ENCODE data around the gene PTF1A.

Gene PTF1A

GRCh38 chr10:23194966-23195845 is 3.1 kb downstream of the PTF1A start:
- TF ChIP-seq, protein P1, sequence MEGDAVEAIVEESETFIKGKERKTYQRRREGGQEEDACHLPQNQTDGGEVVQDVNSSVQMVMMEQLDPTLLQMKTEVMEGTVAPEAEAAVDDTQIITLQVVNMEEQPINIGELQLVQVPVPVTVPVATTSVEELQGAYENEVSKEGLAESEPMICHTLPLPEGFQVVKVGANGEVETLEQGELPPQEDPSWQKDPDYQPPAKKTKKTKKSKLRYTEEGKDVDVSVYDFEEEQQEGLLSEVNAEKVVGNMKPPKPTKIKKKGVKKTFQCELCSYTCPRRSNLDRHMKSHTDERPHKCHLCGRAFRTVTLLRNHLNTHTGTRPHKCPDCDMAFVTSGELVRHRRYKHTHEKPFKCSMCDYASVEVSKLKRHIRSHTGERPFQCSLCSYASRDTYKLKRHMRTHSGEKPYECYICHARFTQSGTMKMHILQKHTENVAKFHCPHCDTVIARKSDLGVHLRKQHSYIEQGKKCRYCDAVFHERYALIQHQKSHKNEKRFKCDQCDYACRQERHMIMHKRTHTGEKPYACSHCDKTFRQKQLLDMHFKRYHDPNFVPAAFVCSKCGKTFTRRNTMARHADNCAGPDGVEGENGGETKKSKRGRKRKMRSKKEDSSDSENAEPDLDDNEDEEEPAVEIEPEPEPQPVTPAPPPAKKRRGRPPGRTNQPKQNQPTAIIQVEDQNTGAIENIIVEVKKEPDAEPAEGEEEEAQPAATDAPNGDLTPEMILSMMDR (IDR thresholded peaks at IDR 0.05; ENCODE audit: borderline replicate concordance, insufficient read depth, low read depth, low read length), result no peak
- no peak overlapping the region for H3K4me3 ChIP-seq (ENCODE audit: low read depth, low read length)

DNA sequence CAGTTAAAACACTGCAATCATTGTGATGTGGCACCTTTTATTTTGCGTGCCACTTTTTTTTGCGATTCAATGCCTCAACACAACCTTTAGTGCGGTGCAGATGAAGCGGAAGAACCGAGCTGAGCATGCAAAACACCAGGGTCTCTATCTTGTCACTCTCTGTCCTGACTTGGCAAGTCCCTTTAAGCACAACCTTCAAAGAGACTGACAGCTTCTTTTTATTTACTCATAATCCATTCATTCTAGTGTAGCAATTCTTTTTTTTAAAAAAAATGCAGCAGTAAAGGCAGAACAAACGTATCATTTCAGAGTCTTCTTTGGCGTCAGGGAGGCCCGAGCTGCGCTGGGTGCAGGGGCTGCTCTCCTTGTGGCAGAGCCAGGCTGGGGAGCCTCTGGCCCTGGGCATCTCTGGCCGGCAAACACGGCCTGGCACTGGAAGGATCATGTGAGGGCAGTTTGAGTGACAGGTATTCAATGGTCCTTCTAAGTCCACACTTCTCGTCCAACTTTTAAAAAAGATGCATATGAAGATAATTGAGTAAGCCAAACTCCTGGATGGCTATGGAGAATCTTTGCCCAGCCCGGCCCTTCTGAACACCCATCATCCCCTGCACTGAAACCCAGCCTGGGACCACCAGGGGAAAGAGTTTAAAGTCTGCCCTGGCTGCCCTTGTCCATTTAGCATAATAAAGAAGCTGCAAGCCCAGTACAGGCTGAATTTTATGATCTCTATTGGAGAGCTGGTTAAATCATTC is 3.9 kb downstream of the PTF1A start:
- TF ChIP-seq, protein P1 (IDR thresholded peaks at IDR 0.05; ENCODE audit: borderline replicate concordance, insufficient read depth, low read depth, low read length), result no peak

GRCh38 chr10:23196915-23197314 is 4.8 kb downstream of the PTF1A start:
- H3K4me3 ChIP-seq (ENCODE audit: low read depth, low read length), result no peak overlapping the region
- TF ChIP-seq, protein P1 (IDR thresholded peaks at IDR 0.05; ENCODE audit: borderline replicate concordance, insufficient read depth, low read depth, low read length), result no peak

More for the DNA sequence above, 3.9 kb downstream of the PTF1A start:
- H3K4me3 ChIP-seq (ENCODE audit: low read depth, low read length), result no peak overlapping the region

GRCh38 chr10:23197416-23197861 is 5.3 kb downstream of the PTF1A start:
- no peak overlapping the region for H3K4me3 ChIP-seq (ENCODE audit: low read depth, low read length)
- TF ChIP-seq, protein P1 (IDR thresholded peaks at IDR 0.05; ENCODE audit: borderline replicate concordance, insufficient read depth, low read depth, low read length), result no peak

GRCh38 chr10:23198610-23198939 is 6.5 kb downstream of the PTF1A start:
- no peak overlapping the region for H3K4me3 ChIP-seq (ENCODE audit: low read depth, low read length)
- TF ChIP-seq, protein P1 (IDR thresholded peaks at IDR 0.05; ENCODE audit: borderline replicate concordance, insufficient read depth, low read depth, low read length), result no peak

DNA sequence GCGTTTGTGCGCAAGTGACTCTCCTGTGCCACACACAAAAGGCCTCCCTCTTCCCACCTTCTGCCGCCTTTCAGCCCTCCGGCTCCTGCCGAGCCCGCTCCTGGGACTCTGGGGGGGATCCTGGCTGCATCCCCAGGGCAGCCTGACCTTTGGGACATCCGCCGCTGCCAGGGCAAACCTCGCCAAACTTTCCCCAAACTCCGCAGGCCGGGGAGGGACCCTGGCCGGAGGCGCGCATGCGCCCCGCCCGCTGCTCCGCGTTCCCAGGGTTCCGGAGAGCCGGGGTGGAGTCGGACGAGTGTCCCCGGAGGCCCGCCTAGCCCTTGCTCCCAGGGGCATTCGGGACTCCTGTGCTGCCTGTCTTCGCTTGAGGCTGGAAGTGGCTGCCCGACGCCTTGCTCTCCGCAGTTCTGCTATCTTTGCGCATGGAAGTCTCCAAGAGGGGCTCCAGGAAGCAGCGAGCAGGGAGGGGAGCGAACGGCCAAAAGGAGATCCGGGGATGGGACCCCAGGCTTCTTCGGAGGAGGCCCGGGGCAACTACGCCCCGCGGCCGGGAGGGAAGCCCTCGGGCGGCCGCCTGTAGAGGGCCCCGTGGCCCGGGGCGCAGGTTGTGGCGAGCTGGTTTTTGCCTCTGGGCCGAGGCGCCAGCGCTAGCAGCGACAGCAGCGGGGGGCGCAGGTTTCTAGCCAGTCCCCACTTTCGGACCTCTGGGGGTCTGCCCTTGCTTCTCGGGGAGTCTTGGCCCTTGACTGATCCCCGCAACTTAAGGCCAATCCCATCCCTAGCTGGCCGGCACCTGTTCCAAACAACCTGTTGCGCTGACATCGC is 7.0 kb downstream of the PTF1A start:
- no peak overlapping the region for H3K4me3 ChIP-seq (ENCODE audit: low read depth, low read length)
- TF ChIP-seq, protein P1 (IDR thresholded peaks at IDR 0.05; ENCODE audit: borderline replicate concordance, insufficient read depth, low read depth, low read length), result no peak
